Measurements from ENCODE around the gene SIGLEC12. TPM values are rescaled to one million over a fixed set of nuclear protein-coding genes. Genes with fewer than 3 reads are reported as not detected.

The SIGLEC12 gene
- not detected in 2 replicates for total RNA-seq (2014; rRNA removed; shearing (Covaris generic))

DNA sequence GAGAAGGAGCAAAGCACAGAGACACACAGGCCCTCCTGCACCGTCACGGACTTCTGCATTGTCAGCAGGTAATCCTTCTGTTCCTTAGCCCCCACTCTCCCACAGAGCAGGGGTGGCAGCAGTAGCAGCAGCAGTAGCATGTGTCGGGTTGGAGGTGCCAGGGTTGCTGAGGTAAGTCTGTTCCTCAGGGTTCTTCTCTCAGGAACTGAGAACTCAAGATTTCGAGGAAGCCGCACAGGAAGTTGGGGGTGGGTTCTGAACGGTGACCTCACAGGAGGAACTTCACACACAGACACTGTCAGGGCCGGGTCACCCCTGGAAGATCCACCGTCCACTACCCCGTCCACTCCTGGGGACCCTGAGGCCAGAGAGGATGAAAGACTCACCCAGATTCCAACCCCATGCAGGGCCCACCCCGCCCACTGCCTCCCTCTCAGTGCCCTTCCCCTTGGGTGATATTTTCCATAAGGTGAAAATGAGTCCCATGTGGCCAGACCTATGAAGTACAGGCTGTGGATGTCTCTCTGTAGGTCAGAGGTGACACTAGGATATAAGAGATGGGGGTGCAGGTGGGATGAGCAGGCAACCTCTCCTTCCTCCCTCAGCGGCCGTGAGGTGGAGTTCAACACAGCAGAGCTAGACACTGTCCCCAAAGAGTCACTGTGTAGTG is at the start of gene SIGLEC12:
Gene SIGLEC12 (minus strand): TSS at position 207 of the 670 bp plus-strand sequence. CDS start 67 bp downstream, at position 140.
- Histone ChIP-seq H3K36me3 (replicated peaks; ENCODE audit: control insufficient read depth, insufficient read depth, low read length) (no peaks in the 10 kb centered on the region), H3K4me3 (ENCODE audit: insufficient read depth, low read depth, low read length) (no peak within 1 kb of the TSS), H3K27me3 (ENCODE audit: control insufficient read depth, insufficient read depth, low read length) (no peaks in the 10 kb centered on the region)
- no peak for DNase-seq

GRCh38 chr19:51550848-51551672 is 49.5 kb upstream of the SIGLEC12 start:
- H3K36me3 ChIP-seq (replicated peaks; ENCODE audit: control insufficient read depth, insufficient read depth, low read length): no peaks in the 10 kb centered on the region
- no peak overlapping the region for H3K4me3 ChIP-seq (ENCODE audit: insufficient read depth, low read depth, low read length)
- H3K27me3 ChIP-seq (ENCODE audit: control insufficient read depth, insufficient read depth, low read length): no peaks in the 10 kb centered on the region
- DNase-seq: no peak

DNA sequence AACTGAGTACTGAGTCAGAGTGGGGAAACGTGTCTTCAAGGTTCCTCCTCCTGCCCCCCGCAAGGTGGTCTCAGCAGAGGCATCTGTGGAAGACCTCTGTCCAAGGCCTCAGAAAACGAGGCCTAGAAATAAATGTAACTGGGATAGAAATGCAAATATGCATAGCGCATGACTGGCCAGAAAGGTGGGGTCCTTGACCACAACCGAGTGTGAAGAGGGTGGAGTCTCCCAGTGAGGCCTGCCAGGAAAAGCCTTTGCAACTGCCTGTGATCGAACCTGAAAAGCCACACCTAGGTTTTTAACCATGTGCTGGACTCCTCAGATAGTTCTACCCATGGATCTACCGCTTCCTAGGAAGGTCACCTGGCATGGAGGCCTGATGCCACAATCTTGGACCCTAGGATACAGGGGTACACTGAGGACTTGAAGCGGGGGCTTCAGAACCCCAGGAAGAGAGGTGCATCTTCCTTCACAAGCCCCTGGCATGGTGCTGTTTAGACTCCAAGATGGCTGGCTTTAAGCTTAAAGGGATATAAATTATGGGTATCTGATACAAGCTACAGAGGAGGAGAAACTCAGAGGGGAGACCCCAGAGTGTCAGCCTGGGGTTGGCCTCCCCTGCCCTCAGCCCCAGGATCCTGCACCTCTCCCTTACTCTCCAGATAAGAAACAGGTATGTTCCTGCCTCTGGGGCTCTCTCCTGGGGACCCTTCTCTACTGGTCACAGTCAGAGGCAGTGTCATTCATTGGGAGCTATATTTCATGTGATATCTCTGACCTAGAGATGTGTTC is 48.1 kb upstream of the SIGLEC12 start:
- no peak overlapping the region for H3K4me3 ChIP-seq (ENCODE audit: insufficient read depth, low read depth, low read length)
- no peaks in the 10 kb centered on the region for H3K27me3 ChIP-seq (ENCODE audit: control insufficient read depth, insufficient read depth, low read length)
- no peaks in the 10 kb centered on the region for H3K36me3 ChIP-seq (replicated peaks; ENCODE audit: control insufficient read depth, insufficient read depth, low read length)
- no peak for DNase-seq

DNA sequence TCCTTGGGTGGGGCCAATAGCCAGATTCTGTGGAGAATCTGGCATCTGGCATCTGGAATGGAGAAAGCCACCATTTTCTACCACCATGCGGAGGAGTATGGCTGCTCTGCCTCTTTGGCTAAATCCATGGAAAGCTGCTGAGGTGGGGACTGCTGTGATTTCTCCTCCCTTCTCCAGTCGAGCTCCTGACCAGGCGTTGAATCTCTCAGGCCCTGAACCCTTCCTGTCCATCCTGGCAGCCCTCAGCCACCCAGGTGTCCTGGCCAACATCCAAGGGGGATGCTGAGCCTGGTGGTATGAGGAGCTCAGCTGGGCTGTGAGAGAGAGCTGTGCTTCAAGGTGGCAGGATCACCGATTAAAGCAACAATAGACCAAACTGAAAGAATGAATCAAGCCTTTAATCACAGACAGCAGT is 47.3 kb upstream of the SIGLEC12 start:
- DNase-seq: no peak
- Histone ChIP-seq H3K27me3 (ENCODE audit: control insufficient read depth, insufficient read depth, low read length) (no peaks in the 10 kb centered on the region), H3K4me3 (ENCODE audit: insufficient read depth, low read depth, low read length) (no peak overlapping the region), H3K36me3 (replicated peaks; ENCODE audit: control insufficient read depth, insufficient read depth, low read length) (no peaks in the 10 kb centered on the region)

DNA sequence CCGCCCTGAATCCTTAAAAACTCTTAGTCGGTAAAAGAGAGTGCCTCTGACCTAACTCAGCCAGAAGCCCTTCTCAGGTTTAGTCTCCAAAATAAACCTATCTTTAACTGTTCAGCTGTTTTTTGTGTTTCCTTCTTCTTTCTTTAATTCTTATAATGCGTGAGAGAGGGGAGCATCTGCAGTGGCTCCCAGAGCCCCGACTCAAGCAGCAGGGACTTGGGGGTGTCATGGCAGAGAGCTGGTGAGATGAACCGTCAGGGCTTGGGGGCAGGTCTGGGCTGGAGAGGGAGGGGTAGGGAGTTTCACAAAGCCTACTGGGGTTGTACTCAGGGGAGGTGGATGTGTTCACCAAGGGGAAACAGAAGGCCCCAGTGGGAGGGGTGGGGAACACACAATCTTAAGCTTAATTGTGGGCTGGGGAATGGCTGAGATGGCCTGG is 46.6 kb upstream of the SIGLEC12 start:
- no peak overlapping the region for H3K4me3 ChIP-seq (ENCODE audit: insufficient read depth, low read depth, low read length)
- DNase-seq: no peak
- H3K36me3 ChIP-seq (replicated peaks; ENCODE audit: control insufficient read depth, insufficient read depth, low read length): no peaks in the 10 kb centered on the region
- no peaks in the 10 kb centered on the region for H3K27me3 ChIP-seq (ENCODE audit: control insufficient read depth, insufficient read depth, low read length)

- no peak for DNase-seq
- H3K36me3 ChIP-seq (replicated peaks; ENCODE audit: control insufficient read depth, insufficient read depth, low read length): no peaks in the 10 kb centered on the region
- no peak overlapping the region for H3K4me3 ChIP-seq (ENCODE audit: insufficient read depth, low read depth, low read length)
- H3K27me3 ChIP-seq (ENCODE audit: control insufficient read depth, insufficient read depth, low read length): no peaks in the 10 kb centered on the region
These were observed 46.0 kb upstream of the SIGLEC12 start for GRCh38 chr19:51547397-51548212.

DNA sequence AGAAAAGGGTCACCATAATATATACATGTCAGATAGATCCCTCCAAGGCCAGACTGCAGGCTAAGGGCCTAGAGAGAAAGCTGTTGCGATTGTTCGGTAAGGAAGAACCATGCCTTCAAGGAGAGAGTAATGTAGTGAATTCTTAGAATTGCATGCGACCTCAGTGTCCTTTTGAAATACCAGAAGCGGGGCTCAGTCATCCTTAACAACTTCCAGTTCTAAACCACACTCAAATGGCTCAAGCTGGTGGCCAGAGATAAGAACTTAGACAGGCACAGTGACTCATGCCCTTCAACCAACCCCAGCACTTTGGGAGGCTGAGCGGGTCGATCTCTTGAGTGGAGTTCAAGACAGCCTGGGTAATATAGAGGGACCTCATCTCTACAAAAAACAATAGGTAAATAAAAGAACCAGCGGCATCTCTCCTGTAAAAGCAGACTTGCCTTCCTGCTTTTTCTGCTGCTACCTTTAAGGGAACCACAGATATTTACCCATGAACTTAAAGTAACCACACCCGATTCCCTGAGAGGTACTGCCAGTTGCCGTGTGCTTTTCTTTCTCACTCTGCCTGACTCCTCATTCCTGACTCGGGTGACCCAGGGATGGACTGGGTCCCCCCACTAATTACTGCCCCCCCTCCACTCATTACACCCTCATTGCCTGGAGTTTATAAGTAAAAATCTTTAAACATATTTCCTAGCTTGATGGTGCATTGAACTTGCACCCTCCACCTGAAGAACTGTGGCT is 45.2 kb upstream of the SIGLEC12 start:
- DNase-seq: no peak

GRCh38 chr19:51546107-51546649 is 44.6 kb upstream of the SIGLEC12 start:
- H3K36me3 ChIP-seq (replicated peaks; ENCODE audit: control insufficient read depth, insufficient read depth, low read length): no peaks in the 10 kb centered on the region
- no peak overlapping the region for H3K4me3 ChIP-seq (ENCODE audit: insufficient read depth, low read depth, low read length)
- no peak for DNase-seq
- no peaks in the 10 kb centered on the region for H3K27me3 ChIP-seq (ENCODE audit: control insufficient read depth, insufficient read depth, low read length)

More for the DNA sequence above, 45.2 kb upstream of the SIGLEC12 start:
- no peaks in the 10 kb centered on the region for H3K36me3 ChIP-seq (replicated peaks; ENCODE audit: control insufficient read depth, insufficient read depth, low read length)
- H3K4me3 ChIP-seq (ENCODE audit: insufficient read depth, low read depth, low read length): no peak overlapping the region
- H3K27me3 ChIP-seq (ENCODE audit: control insufficient read depth, insufficient read depth, low read length): no peaks in the 10 kb centered on the region

- H3K27me3 ChIP-seq (ENCODE audit: control insufficient read depth, insufficient read depth, low read length): no peaks in the 10 kb centered on the region
- no peak for DNase-seq
- H3K4me3 ChIP-seq (ENCODE audit: insufficient read depth, low read depth, low read length): no peak overlapping the region
- no peaks in the 10 kb centered on the region for H3K36me3 ChIP-seq (replicated peaks; ENCODE audit: control insufficient read depth, insufficient read depth, low read length)
These were observed 42.4 kb upstream of the SIGLEC12 start for GRCh38 chr19:51544038-51544437.

DNA sequence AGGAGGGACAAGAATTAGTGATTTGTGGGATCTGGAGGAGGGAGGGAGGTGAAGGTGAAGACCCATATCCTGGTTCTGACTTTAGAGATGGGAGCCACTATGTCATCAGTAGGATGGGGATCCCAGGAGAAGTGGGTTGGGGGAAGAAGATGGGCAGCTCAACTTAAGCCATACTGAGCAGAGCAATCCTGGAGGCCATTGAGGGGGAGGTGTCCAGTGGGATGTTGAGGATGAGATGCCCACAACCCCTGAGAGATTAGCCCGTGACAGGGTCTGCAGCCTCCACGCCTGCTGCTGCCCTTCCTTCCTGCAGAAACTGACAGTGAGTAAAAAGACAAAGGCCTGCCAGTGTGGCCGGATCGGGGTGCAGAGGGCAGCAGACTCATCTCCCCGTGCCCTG is 41.1 kb upstream of the SIGLEC12 start:
- no peak for DNase-seq
- peaks cover under 1% of the 10 kb centered on the region; the same call in 1 of the 2 replicates for H3K27me3 ChIP-seq (ENCODE audit: control insufficient read depth, insufficient read depth, low read length)
- no peaks in the 10 kb centered on the region for H3K36me3 ChIP-seq (replicated peaks; ENCODE audit: control insufficient read depth, insufficient read depth, low read length)
- no peak overlapping the region for H3K4me3 ChIP-seq (ENCODE audit: insufficient read depth, low read depth, low read length)

DNA sequence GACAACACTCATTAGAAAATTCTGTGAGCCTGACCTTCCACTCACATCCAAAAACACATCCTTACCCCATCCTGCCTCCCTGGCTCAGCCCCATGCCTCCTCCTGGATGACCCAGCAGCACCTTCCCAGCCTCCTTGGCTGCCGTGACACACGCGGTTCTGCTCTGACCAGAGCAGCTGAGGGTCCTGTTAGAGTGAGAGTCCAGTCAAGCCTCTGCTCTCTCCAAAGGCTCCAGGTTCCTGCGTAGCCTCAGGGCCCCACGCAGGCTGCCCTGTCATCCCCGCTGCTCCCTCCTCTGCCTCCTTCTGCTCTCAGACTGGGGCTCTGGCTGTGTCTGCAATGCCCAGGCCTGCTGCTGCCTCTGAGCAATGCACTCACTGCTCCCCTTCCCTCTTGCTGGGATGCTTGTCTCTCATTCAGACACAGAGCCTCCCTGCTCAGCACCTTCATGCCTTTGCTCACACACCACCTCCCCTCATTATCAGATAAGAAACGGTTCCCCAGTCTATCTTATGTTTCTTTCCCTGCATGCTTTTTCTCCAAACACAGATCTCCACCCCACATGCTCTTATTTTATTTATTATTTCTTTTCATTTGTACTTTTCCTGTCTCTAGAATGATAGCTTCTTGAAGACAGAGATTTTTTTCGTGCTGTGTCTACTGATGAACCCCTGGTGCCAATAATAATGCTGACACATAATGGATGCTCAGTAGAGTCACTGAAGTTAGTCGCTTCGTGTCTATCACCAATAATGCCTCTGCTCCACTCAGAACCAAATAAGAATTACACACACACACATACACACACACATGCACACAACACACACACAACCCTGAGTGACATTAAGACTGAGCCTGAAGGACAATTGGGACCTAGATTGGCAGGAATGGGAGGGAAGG is 40.1 kb upstream of the SIGLEC12 start:
- Histone ChIP-seq H3K27me3 (ENCODE audit: control insufficient read depth, insufficient read depth, low read length) (peaks cover 2% of the 10 kb centered on the region; the same call in 1 of the 2 replicates), H3K4me3 (ENCODE audit: insufficient read depth, low read depth, low read length) (no peak overlapping the region), H3K36me3 (replicated peaks; ENCODE audit: control insufficient read depth, insufficient read depth, low read length) (no peaks in the 10 kb centered on the region)
- no peak for DNase-seq

DNA sequence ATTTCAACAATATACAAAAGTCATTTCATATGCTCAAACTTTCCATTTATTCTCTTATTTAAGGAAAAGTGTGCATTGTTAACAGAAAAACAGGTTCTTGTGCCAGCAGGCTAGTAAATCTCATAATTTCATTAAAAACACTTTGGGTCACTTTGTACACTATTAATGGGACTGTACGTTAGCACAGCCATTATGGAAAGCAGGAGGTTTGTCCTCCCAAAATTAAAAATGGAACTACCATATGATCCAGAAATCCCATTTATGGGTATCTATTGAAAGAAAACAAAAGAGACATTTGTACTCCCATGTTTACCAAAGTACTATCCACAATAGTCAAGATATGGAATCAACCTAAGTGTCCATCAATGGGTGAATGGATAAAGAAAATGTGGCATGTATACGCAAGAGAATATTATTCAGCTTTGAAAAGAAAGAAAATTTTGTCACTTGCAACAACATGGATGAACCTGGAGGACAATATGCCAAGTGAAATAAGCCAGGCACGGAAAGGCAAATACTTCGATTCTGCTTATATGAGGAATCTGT is 38.3 kb upstream of the SIGLEC12 start:
- Histone ChIP-seq H3K36me3 (replicated peaks; ENCODE audit: control insufficient read depth, insufficient read depth, low read length) (no peaks in the 10 kb centered on the region), H3K4me3 (ENCODE audit: insufficient read depth, low read depth, low read length) (no peak overlapping the region), H3K27me3 (ENCODE audit: control insufficient read depth, insufficient read depth, low read length) (peaks cover 2% of the 10 kb centered on the region; the same call in 1 of the 2 replicates)
- no peak for DNase-seq

Measured in H7 (cell line).